ENCODE results near the gene PATZ1.

- no peak for TF ChIP-seq ZFP30 (CRISPR knock-in tag; IDR thresholded peaks at IDR 0.05)
- TF ChIP-seq PATZ1 (CRISPR knock-in tag; IDR thresholded peaks at IDR 0.05; ENCODE audit: borderline replicate concordance) = no peak
- no peak for TF ChIP-seq RARB (CRISPR knock-in tag; IDR thresholded peaks at IDR 0.05)
- no peak for TF ChIP-seq ZNF565 (CRISPR knock-in tag; conservative IDR thresholded peaks at IDR 0.05; ENCODE audit: low read depth)
Measured at GRCh38 chr22:31344578-31345330, 1.4 kb downstream of the PATZ1 start.
